AG09319 (cell line): ENCODE results near the gene FREM2.

Source experiments
- DNase-seq: peaks from one replicate; pipeline ENCODE4 v3.0.0-alpha.2; 2010; ENCODE audit warnings: low read depth; ENCODE audit errors: extremely low read depth
- TF ChIP-seq, protein P1 (sequence below): IDR thresholded peaks from 2 replicates; pipeline ENCODE4 v1.5.1; 2011; ENCODE audit warnings: low read depth, mild to moderate bottlenecking, inconsistent platforms, low read length, moderate library complexity

Gene FREM2

GRCh38 chr13:38777347-38778119, 90.7 kb downstream of the FREM2 start:
- TF ChIP-seq, protein P1, sequence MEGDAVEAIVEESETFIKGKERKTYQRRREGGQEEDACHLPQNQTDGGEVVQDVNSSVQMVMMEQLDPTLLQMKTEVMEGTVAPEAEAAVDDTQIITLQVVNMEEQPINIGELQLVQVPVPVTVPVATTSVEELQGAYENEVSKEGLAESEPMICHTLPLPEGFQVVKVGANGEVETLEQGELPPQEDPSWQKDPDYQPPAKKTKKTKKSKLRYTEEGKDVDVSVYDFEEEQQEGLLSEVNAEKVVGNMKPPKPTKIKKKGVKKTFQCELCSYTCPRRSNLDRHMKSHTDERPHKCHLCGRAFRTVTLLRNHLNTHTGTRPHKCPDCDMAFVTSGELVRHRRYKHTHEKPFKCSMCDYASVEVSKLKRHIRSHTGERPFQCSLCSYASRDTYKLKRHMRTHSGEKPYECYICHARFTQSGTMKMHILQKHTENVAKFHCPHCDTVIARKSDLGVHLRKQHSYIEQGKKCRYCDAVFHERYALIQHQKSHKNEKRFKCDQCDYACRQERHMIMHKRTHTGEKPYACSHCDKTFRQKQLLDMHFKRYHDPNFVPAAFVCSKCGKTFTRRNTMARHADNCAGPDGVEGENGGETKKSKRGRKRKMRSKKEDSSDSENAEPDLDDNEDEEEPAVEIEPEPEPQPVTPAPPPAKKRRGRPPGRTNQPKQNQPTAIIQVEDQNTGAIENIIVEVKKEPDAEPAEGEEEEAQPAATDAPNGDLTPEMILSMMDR, result no peak

GRCh38 chr13:38781539-38781938, 94.7 kb downstream of the FREM2 start:
- TF ChIP-seq, protein P1, result no peak
- no peak for DNase-seq

More at GRCh38 chr13:38777347-38778119, 90.7 kb downstream of the FREM2 start:
- no peak for DNase-seq

DNA sequence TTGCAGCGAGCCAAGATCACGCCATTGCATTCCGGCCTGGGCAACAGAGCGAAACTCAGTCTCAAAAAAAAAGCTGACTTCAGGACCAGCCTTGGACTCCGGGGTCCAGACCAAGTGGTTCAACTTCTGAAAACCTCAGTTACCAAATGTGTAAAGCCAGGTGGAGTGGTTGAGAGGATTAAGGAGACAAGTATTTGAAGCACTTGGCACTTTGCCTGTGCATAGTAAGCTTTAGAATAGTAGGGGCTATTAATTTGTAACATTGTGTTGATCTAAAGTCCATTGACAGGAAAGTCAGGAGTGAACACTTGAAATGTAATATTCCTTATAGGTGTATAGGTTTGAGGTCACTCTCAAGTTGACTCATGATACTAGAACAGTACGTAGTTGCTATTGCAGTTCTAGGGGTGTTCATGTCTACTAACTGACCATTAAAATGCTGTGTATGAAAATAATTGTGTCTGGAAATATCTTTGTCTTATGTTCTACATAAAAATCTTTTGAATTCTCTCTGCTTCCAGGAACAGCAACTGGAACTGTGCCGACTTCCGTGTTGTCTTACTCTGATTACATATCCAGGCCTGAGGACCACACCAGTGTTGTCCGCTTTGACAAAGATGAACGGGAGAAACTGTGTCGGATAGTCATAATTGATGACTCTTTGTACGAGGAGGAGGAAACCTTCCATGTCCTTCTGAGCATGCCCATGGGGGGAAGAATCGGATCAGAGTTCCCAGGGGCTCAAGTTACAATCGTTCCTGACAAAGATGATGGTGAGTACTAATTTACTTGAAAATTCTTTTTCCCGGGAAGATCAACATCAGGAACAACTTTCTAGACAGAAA, 97.4 kb downstream of the FREM2 start:
- no peak for DNase-seq
- TF ChIP-seq, protein P1, result no peak

DNA sequence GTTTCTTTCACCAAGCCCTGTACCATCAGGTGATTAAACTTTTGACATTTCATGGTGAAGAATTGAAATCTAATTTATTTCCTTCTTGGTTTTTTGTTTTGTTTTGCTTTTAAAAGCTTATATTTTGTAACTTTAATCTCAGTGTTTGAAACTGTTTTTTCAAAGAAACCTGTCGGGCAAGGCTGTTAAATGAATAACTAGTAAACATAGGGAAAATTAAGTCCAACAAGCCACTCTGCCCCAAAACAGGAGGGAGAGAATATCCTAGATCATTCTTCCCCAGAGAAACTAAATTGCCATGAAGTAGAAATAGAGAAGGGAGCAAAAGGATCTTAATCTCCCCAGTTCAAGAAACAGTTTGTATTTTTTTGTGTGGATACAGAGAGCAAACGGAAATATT, 98.2 kb downstream of the FREM2 start:
- no peak for DNase-seq
- TF ChIP-seq, protein P1, result no peak

- TF ChIP-seq, protein P1, result no peak
- no peak for DNase-seq
Observed at GRCh38 chr13:38785490-38785889, 98.6 kb downstream of the FREM2 start.

DNA sequence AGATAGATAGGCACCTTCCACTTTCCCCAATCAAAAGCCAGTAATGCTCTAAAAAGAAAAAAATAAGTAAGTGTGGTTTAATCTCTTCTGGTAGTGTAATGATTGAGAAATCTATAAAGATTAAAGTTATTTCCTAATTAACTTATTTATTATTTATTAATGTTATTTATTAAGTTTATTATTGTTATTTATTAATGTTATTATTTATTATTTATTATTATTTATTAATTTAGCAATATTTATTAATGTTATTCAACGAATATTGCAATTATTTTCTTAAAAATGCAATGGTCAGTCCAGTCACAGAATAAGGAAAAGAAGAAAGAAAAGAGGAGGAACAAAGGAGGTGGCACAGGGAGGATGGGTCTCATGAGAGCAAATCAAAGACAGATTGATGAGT, 100.7 kb downstream of the FREM2 start:
- TF ChIP-seq, protein P1, result no peak
- no peak for DNase-seq

- no peak for DNase-seq
- TF ChIP-seq, protein P1, result no peak
Observed at GRCh38 chr13:38796890-38797289, 110.0 kb downstream of the FREM2 start.
